Stimulated activated CD8-positive, alpha-beta memory T cell treated with anti-CD3 and anti-CD28 coated beads, Interleukin-7, amount 100 ng/mL, for 24 hours (primary cell): ENCODE results near the gene ARID3A.
A peak's percentile ranks its signal among the peaks of the same experiment; 100 is the strongest.

ENCODE experiments used
- DNase-seq: peaks from one replicate; pipeline ENCODE4 v3.0.0-alpha.2; 2020; ENCODE audit warnings: low read depth

ARID3A gene

GRCh38 chr19:912181-913079, 13.4 kb upstream of the ARID3A start:
- DNase-seq: no peak

GRCh38 chr19:913080-913748, 12.6 kb upstream of the ARID3A start, which contains the start of gene R3HDM4:
Gene R3HDM4, minus strand, starts transcription at chr19:913219. Its CDS starts 62 bp downstream, at chr19:913157.
- peak; percentile 71 for DNase-seq

GRCh38 chr19:916645-917322, 9.1 kb upstream of the ARID3A start:
- no peak for DNase-seq

GRCh38 chr19:917323-918151, 8.3 kb upstream of the ARID3A start, which contains the start of gene KISS1R:
Gene KISS1R, plus strand, starts transcription at chr19:917333. Its CDS starts 170 bp downstream, at chr19:917503.
- DNase-seq: no peak

GRCh38 chr19:918152-918437, 7.7 kb upstream of the ARID3A start:
- no peak for DNase-seq

GRCh38 chr19:918481-919198, 7.2 kb upstream of the ARID3A start:
- no peak for DNase-seq

- DNase-seq: no peak
Measured at GRCh38 chr19:919199-920050, 6.4 kb upstream of the ARID3A start.

- DNase-seq: no peak
Measured at GRCh38 chr19:920051-920864, 5.6 kb upstream of the ARID3A start.

GRCh38 chr19:924553-925086, 1.2 kb upstream of the ARID3A start:
- no peak for DNase-seq

GRCh38 chr19:925087-925525, 729 bp upstream of the ARID3A start:
- no peak for DNase-seq

GRCh38 chr19:926323-926588, 421 bp downstream of the ARID3A start:
- DNase-seq: no peak

GRCh38 chr19:926589-927350, 935 bp downstream of the ARID3A start:
- no peak for DNase-seq

- DNase-seq: no peak
Measured at GRCh38 chr19:927351-927779, 1.5 kb downstream of the ARID3A start.

GRCh38 chr19:927780-928401, 2.1 kb downstream of the ARID3A start:
- DNase-seq: no peak

GRCh38 chr19:928471-929202, 2.8 kb downstream of the ARID3A start:
- no peak for DNase-seq

- no peak for DNase-seq
Measured at GRCh38 chr19:929203-929890, 3.5 kb downstream of the ARID3A start.

- no peak for DNase-seq
Measured at GRCh38 chr19:929891-930258, 4.0 kb downstream of the ARID3A start.
